ENCODE data around the gene EFEMP2.

DNA sequence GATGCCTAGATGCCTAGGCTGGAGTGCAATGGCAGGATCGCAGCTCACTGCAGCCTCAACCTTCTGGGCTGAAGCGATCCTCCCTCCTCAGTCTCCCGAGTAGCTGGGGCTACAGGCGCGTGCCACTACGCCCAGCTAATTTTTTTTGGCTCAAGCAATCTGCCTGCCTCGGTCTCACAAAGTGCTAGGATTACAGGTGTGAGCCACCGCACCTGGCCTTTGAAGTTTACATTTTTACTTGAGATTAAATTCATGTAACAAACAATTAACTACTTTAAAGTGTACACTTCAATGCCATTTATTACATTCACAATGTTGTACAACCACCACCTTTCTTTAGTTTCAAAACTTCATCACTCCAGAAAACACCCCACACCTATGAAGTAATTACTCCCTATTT is 31.1 kb upstream of the EFEMP2 start:
- no peak for TF ChIP-seq POLR2A (IDR thresholded peaks at IDR 0.05)
- TF ChIP-seq, protein P1, sequence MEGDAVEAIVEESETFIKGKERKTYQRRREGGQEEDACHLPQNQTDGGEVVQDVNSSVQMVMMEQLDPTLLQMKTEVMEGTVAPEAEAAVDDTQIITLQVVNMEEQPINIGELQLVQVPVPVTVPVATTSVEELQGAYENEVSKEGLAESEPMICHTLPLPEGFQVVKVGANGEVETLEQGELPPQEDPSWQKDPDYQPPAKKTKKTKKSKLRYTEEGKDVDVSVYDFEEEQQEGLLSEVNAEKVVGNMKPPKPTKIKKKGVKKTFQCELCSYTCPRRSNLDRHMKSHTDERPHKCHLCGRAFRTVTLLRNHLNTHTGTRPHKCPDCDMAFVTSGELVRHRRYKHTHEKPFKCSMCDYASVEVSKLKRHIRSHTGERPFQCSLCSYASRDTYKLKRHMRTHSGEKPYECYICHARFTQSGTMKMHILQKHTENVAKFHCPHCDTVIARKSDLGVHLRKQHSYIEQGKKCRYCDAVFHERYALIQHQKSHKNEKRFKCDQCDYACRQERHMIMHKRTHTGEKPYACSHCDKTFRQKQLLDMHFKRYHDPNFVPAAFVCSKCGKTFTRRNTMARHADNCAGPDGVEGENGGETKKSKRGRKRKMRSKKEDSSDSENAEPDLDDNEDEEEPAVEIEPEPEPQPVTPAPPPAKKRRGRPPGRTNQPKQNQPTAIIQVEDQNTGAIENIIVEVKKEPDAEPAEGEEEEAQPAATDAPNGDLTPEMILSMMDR (IDR thresholded peaks at IDR 0.05): no peak
